Hippocampal formation (tissue), 2 donors: ENCODE results near the gene CDK19.
"Not testable (repeated sequence)": the region's sequence is repeated elsewhere in the genome, so short reads cannot be mapped to it uniquely, and the experiment has no call there.

Experiments used
- DNase-seq, 2 donors: peaks; one replicate each; lab custom pipeline; 2025; lab: John Stamatoyannopoulos, UW

CDK19 gene

GRCh38 chr6:110581679-110582078, 233.6 kb downstream of the CDK19 start:
- no peak for DNase-seq

- DNase-seq, result not testable (repeated sequence)
These were observed 237.6 kb downstream of the CDK19 start for GRCh38 chr6:110577596-110578167.

- DNase-seq, result no peak
These were observed 239.3 kb downstream of the CDK19 start for GRCh38 chr6:110575925-110576463.

- DNase-seq, result no peak
These were observed 240.5 kb downstream of the CDK19 start for GRCh38 chr6:110574817-110575216.

- no peak for DNase-seq
These were observed 241.7 kb downstream of the CDK19 start for GRCh38 chr6:110573537-110573936.

GRCh38 chr6:110573136-110573535, 242.1 kb downstream of the CDK19 start:
- no peak for DNase-seq

- DNase-seq, result no peak
These were observed 247.1 kb downstream of the CDK19 start for GRCh38 chr6:110567957-110568696.

- no peak for DNase-seq
These were observed 248.7 kb downstream of the CDK19 start for GRCh38 chr6:110566346-110567125.

- DNase-seq, result no peak
These were observed 250.4 kb downstream of the CDK19 start for GRCh38 chr6:110564703-110565421.

- DNase-seq, result no peak
These were observed 251.6 kb downstream of the CDK19 start for GRCh38 chr6:110563711-110564110.

GRCh38 chr6:110562316-110562915, 252.9 kb downstream of the CDK19 start:
- no peak for DNase-seq

- DNase-seq, result no peak
These were observed 253.6 kb downstream of the CDK19 start for GRCh38 chr6:110561696-110562095.

GRCh38 chr6:110561008-110561396, 254.3 kb downstream of the CDK19 start:
- no peak for DNase-seq

GRCh38 chr6:110560239-110561007, 254.8 kb downstream of the CDK19 start:
- DNase-seq, result no peak
